HCT116 (cell line): Measurements from ENCODE around the gene LAMC2. TPM values are rescaled to one million over a fixed set of nuclear protein-coding genes. Genes with fewer than 3 reads are reported as not detected.

Experiments
- ATAC-seq: fragments of 200-7000 bp; cut with Tn5 transposase; 2 replicates; pipeline ENCODE4 v1.9.1; 2020; ENCODE audit warnings: mild to moderate bottlenecking, moderate library complexity
- BruUV-seq: library from RNA; stranded (reverse); fragments of 400-500 nt; replicated peaks from 2 replicates; lab custom pipeline; 2021; lab: Mats Ljungman, UMichigan
- CTCF ChIA-PET: fragments of 300-600 bp; sonication (Branson Sonifier 250); formaldehyde crosslinking; loops from one replicate; lab custom pipeline; 2021; ENCODE audit warnings: antibody characterized with exemption; lab: Charles Lee
- POLR2A ChIA-PET: fragments of 300-600, 350-600 bp; sonication (Branson Sonifier 250); formaldehyde crosslinking; loops from one replicate; lab custom pipeline; 2021; ENCODE audit warnings: antibody characterized with exemption; lab: Charles Lee
- RAD21 ChIA-PET, 2 experiments: fragments of 300-600 bp; sonication (Branson Sonifier 250); formaldehyde crosslinking; loops; one replicate each; lab custom pipeline; 2023; ENCODE audit warnings: low total read pairs in 2 of 2; ENCODE audit not compliant: uncharacterized antibody in 2 of 2, unreplicated experiment in 2 of 2, low non-redundant PET in 1 of 2; lab: Charles Lee
- DNase-seq: peaks from one replicate; pipeline ENCODE4 v3.0.0-alpha.2; 2010; ENCODE audit warnings: low read depth, low spot score
- H2AFZ ChIP-seq: fragments of 200-600 bp; shearing (Covaris generic), sonication (generic); 2 replicates; pipeline ENCODE4 v1.6.1; 2017; ENCODE audit warnings: low read depth, mixed run types, mixed read lengths, antibody characterized with exemption, low read length; ENCODE audit not compliant: poor library complexity, severe bottlenecking
- H3K27ac ChIP-seq: 2 replicates; pipeline ENCODE4 v1.5.1; 2012; ENCODE audit warnings: low read depth, low read length
- H3K27me3 ChIP-seq: fragments of 200-600 bp; sonication (generic); 2 replicates; pipeline ENCODE4 v1.6.1; 2016; ENCODE audit warnings: mixed run types, low read length, mixed read lengths; ENCODE audit not compliant: insufficient read depth
- H3K36me3 ChIP-seq, 2 experiments: fragments of 200-500 bp in 1 of 2; fragments of 200-600 bp in 1 of 2; sonication (Bioruptor generic) in 1 of 2; sonication (generic) in 1 of 2; 2 replicates each; pipeline versions ENCODE4 v1.5.1 to v1.6.1; 2014 to 2016; ENCODE audit warnings: low read length in 2 of 2, inconsistent platforms in 1 of 2, mixed read lengths in 1 of 2, mixed run types in 1 of 2; ENCODE audit not compliant: insufficient read depth in 2 of 2, control insufficient read depth in 1 of 2
- H3K4me1 ChIP-seq, 2 experiments: fragments of 200-600 bp in 1 of 2; sonication (generic) in 1 of 2; 2 replicates each; pipeline versions ENCODE4 v1.5.1 to v1.6.1; 2012 to 2017; ENCODE audit warnings: low read length in 2 of 2, inconsistent platforms in 1 of 2, mild to moderate bottlenecking in 1 of 2, mixed read lengths in 1 of 2, mixed run types in 1 of 2, moderate library complexity in 1 of 2; ENCODE audit not compliant: insufficient read depth in 2 of 2, control insufficient read depth in 1 of 2
- H3K4me2 ChIP-seq: fragments of 200-600 bp; sonication (generic); 2 replicates; pipeline ENCODE4 v1.6.1; 2017; ENCODE audit warnings: mixed run types, low read length, mixed read lengths
- H3K4me3 ChIP-seq, 2 experiments: fragments of 200-600 bp in 1 of 2; sonication (generic) in 1 of 2; replicated peaks in 1 of 2; 2 replicates each; pipeline ENCODE4 v1.5.1; 2011 to 2016; ENCODE audit warnings: low read length in 2 of 2, control low read depth in 1 of 2, low read depth in 1 of 2, mild to moderate bottlenecking in 1 of 2, mixed read lengths in 1 of 2, mixed run types in 1 of 2
- H3K79me2 ChIP-seq: fragments of 200-600 bp; sonication (generic); 2 replicates; pipeline ENCODE4 v1.6.1; 2017; ENCODE audit warnings: mild to moderate bottlenecking, mixed run types, low read length, moderate library complexity, mixed read lengths; ENCODE audit not compliant: insufficient read depth
- H3K9ac ChIP-seq: fragments of 200-600 bp; sonication (generic); 2 replicates; pipeline ENCODE4 v1.6.1; 2016; ENCODE audit warnings: low read length, mixed read lengths
- H3K9me2 ChIP-seq: fragments of 200-600 bp; sonication (generic), shearing (Covaris generic); 2 replicates; pipeline ENCODE4 v1.6.1; 2017; ENCODE audit warnings: mixed run types, mild to moderate bottlenecking, moderate library complexity; ENCODE audit not compliant: insufficient read depth
- H3K9me3 ChIP-seq, 2 experiments: fragments of 200-500 bp in 1 of 2; fragments of 200-600 bp in 1 of 2; sonication (Bioruptor generic) in 1 of 2; sonication (generic) in 1 of 2; 2 replicates each; pipeline ENCODE4 v1.6.1; 2014 to 2017; ENCODE audit warnings: low read length in 2 of 2, mixed read lengths in 2 of 2, inconsistent platforms in 1 of 2, low read depth in 1 of 2, mild to moderate bottlenecking in 1 of 2, mixed run types in 1 of 2, moderate library complexity in 1 of 2; ENCODE audit not compliant: control insufficient read depth in 1 of 2, insufficient read depth in 1 of 2
- H4K20me1 ChIP-seq: fragments of 200-600 bp; sonication (generic), shearing (Covaris generic); 2 replicates; pipeline ENCODE4 v1.6.1; 2017; ENCODE audit warnings: mixed run types, mild to moderate bottlenecking, moderate library complexity; ENCODE audit not compliant: insufficient read depth
- ATF3 ChIP-seq: IDR thresholded peaks from 2 replicates; pipeline ENCODE4 v1.6.1; 2012
- EGR1 ChIP-seq: IDR thresholded peaks from 2 replicates; pipeline ENCODE4 v1.6.1; 2012; ENCODE audit warnings: low read depth
- EZH2 ChIP-seq: fragments of 200-600 bp; sonication (generic); IDR thresholded peaks from 2 replicates; pipeline ENCODE4 v1.6.1; 2017; ENCODE audit warnings: antibody characterized with exemption, mixed run types
- EZH2phosphoT487 ChIP-seq: fragments of 200-600 bp; IDR thresholded peaks from 2 replicates; pipeline ENCODE4 v1.6.1; 2018; ENCODE audit warnings: antibody characterized with exemption, borderline replicate concordance
- JUND ChIP-seq: IDR thresholded peaks from 2 replicates; pipeline ENCODE4 v1.6.1; 2012
- MAX ChIP-seq: IDR thresholded peaks from 2 replicates; pipeline ENCODE4 v1.6.1; 2012
- REST ChIP-seq: IDR thresholded peaks from 2 replicates; pipeline ENCODE4 v1.6.1; 2012; ENCODE audit warnings: low read depth
- SP1 ChIP-seq: IDR thresholded peaks from 2 replicates; pipeline ENCODE4 v1.6.1; 2012; ENCODE audit warnings: low read depth
- SRF ChIP-seq: IDR thresholded peaks from 2 replicates; pipeline ENCODE4 v1.6.1; 2012; ENCODE audit warnings: low read depth
- TCF7L2 ChIP-seq: IDR thresholded peaks from 2 replicates; pipeline ENCODE4 v1.7.0; 2011; ENCODE audit warnings: borderline replicate concordance, inconsistent platforms; ENCODE audit not compliant: insufficient read depth, insufficient read length; ENCODE audit errors: extremely low read depth
- YY1 ChIP-seq: IDR thresholded peaks from 2 replicates; pipeline ENCODE4 v1.6.1; 2011; ENCODE audit warnings: low read length, low read depth, moderate library complexity, mild to moderate bottlenecking; ENCODE audit not compliant: insufficient replicate concordance; ENCODE audit errors: extremely low read depth
- ZBTB33 ChIP-seq: IDR thresholded peaks from 2 replicates; pipeline ENCODE4 v1.6.1; 2011; ENCODE audit warnings: mild to moderate bottlenecking, low read length, moderate library complexity; ENCODE audit not compliant: insufficient replicate concordance; ENCODE audit errors: extremely low read depth
- ZFX ChIP-seq: fragments of 450-650 bp; IDR thresholded peaks from 2 replicates; pipeline ENCODE4 v1.6.1; 2017
- intact Hi-C: fragments of 100-400 bp; cut with micrococcal nuclease; formaldehyde crosslinking; loops from 2 replicates; pipeline ENCODE4 v1.10.0; 2022
- total RNA-seq: library from RNA; stranded (reverse); gene quantifications from one replicate; pipeline ENCODE4 v1.2.1, GENCODE V29; 2021; ENCODE audit not compliant: unreplicated experiment

LAMC2 gene
- total RNA-seq, 1 experiment from 2014 or later, result 22.2 TPM

- DNase-seq, result no peak
- TF ChIP-seq EZH2phosphoT487, result no peak
- no peak for TF ChIP-seq JUND
- TF ChIP-seq REST, result no peak
- TF ChIP-seq EGR1, result no peak
- TF ChIP-seq SRF, result no peak
- no peak for TF ChIP-seq ATF3
- TF ChIP-seq ZFX, result no peak
- TF ChIP-seq TCF7L2, result no peak
- no peak for TF ChIP-seq EZH2
- TF ChIP-seq ZBTB33, result no peak
- TF ChIP-seq SP1, result no peak
- no peak for TF ChIP-seq MAX
- no peak for TF ChIP-seq YY1
- H2AFZ ChIP-seq, result no peak overlapping the region
- no TSS peak for BruUV-seq
- no peaks in the 10 kb centered on the region for H3K27me3 ChIP-seq
- intact Hi-C loops, result no loop called here
- no peaks in the 10 kb centered on the region for H3K79me2 ChIP-seq
- no peaks in the 10 kb centered on the region for H3K4me1 ChIP-seq
- RAD21 ChIA-PET, result no interaction called here
- H3K36me3 ChIP-seq, result no peaks in the 10 kb centered on the region
- ATAC-seq, result no peak
- H4K20me1 ChIP-seq, result no peaks in the 10 kb centered on the region
- POLR2A ChIA-PET, result no interaction called here
- H3K4me3 ChIP-seq, result no peak overlapping the region
- no peaks in the 10 kb centered on the region for H3K9me3 ChIP-seq
- no peak overlapping the region for H3K27ac ChIP-seq
- H3K9me2 ChIP-seq, result no peaks in the 10 kb centered on the region
- CTCF ChIA-PET, result no interaction called here
- H3K4me2 ChIP-seq, result no peak overlapping the region
- no peak overlapping the region for H3K9ac ChIP-seq
These were observed 35.6 kb upstream of the LAMC2 start for GRCh38 chr1:183150445-183150844.
